OCI-LY1 (cell line): Measurements from ENCODE around the gene COL5A2.

Experiments
- H2AFZ ChIP-seq: fragments of 200-600 bp; sonication (generic), shearing (Covaris generic); 2 replicates; pipeline ENCODE4 v1.6.0; 2014; ENCODE audit warnings: antibody characterized with exemption, mild to moderate bottlenecking, low read length
- H3F3A ChIP-seq: fragments of 200-600 bp; sonication (generic), shearing (Covaris generic); 2 replicates; pipeline ENCODE4 v1.6.0; 2014; ENCODE audit warnings: mild to moderate bottlenecking, antibody characterized with exemption, low read length, moderate library complexity; ENCODE audit not compliant: insufficient read depth
- H3K27ac ChIP-seq: fragments of 200-600 bp; sonication (generic); 2 replicates; pipeline ENCODE4 v1.5.1; 2014; ENCODE audit warnings: low read length, mixed run types, mild to moderate bottlenecking, low read depth; ENCODE audit not compliant: poor library complexity, severe bottlenecking
- H3K27me3 ChIP-seq: fragments of 200-600 bp; sonication (generic); 2 replicates; pipeline ENCODE4 v1.6.0; 2014; ENCODE audit warnings: antibody characterized with exemption, mild to moderate bottlenecking, low read length, moderate library complexity; ENCODE audit not compliant: insufficient read depth
- H3K36me3 ChIP-seq: fragments of 200-600 bp; sonication (generic); 2 replicates; pipeline ENCODE4 v1.6.1; 2014; ENCODE audit warnings: mild to moderate bottlenecking, antibody characterized with exemption, low read length, moderate library complexity, mixed read lengths; ENCODE audit not compliant: insufficient read depth
- H3K4me1 ChIP-seq: fragments of 200-600 bp; sonication (generic); 2 replicates; pipeline ENCODE4 v1.5.1; 2014; ENCODE audit warnings: mild to moderate bottlenecking, low read length, moderate library complexity; ENCODE audit not compliant: insufficient read depth, severe bottlenecking
- H3K4me2 ChIP-seq: fragments of 200-600 bp; sonication (generic), shearing (Covaris generic); 2 replicates; pipeline ENCODE4 v1.6.1; 2014; ENCODE audit warnings: low read length
- H3K4me3 ChIP-seq: fragments of 200-600 bp; sonication (generic); 2 replicates; pipeline ENCODE4 v1.5.1; 2014; ENCODE audit warnings: low read length, low read depth, mild to moderate bottlenecking, mixed read lengths; ENCODE audit not compliant: poor library complexity, severe bottlenecking
- H3K79me2 ChIP-seq: fragments of 200-600 bp; shearing (Covaris generic); 2 replicates; pipeline ENCODE4 v1.6.1; 2016; ENCODE audit warnings: mixed run types, low read length, mixed read lengths; ENCODE audit not compliant: insufficient read depth
- H3K9ac ChIP-seq: fragments of 200-600 bp; sonication (generic), shearing (Covaris generic); 2 replicates; pipeline ENCODE4 v1.6.1; 2014; ENCODE audit warnings: mild to moderate bottlenecking, low read length, mixed read lengths
- H3K9me2 ChIP-seq: fragments of 200-600 bp; sonication (generic), shearing (Covaris generic); 2 replicates; pipeline ENCODE4 v1.6.1; 2014; ENCODE audit warnings: low read depth, mild to moderate bottlenecking, low read length, mixed read lengths
- H3K9me3 ChIP-seq: fragments of 200-600 bp; shearing (Covaris generic); 2 replicates; pipeline ENCODE4 v1.6.1; 2014; ENCODE audit warnings: low read length, mixed read lengths
- H4K20me1 ChIP-seq: fragments of 200-600 bp; sonication (generic), shearing (Covaris generic); 2 replicates; pipeline ENCODE4 v1.6.0; 2016; ENCODE audit warnings: mild to moderate bottlenecking, low read length; ENCODE audit not compliant: insufficient read depth
- CTCF ChIP-seq: fragments of 200-600 bp; sonication (generic), shearing (Covaris generic); IDR thresholded peaks from 2 replicates; pipeline ENCODE4 v1.5.1; 2017; ENCODE audit warnings: mild to moderate bottlenecking, antibody characterized with exemption, low read length, moderate library complexity, mixed read lengths
- EZH2 ChIP-seq: fragments of 200-600 bp; sonication (generic), shearing (Covaris generic); IDR thresholded peaks from 2 replicates; pipeline ENCODE4 v1.8.0; 2017; ENCODE audit warnings: borderline replicate concordance, mixed run types, mild to moderate bottlenecking, antibody characterized with exemption, low read length, moderate library complexity, mixed read lengths

The COL5A2 gene

GRCh38 chr2:189204322-189204941 is 24.9 kb upstream of the COL5A2 start:
- no peak overlapping the region for H3K9ac ChIP-seq
- no peaks in the 10 kb centered on the region for H3K36me3 ChIP-seq
- H3K9me3 ChIP-seq = no peaks in the 10 kb centered on the region
- no peak overlapping the region for H3K4me2 ChIP-seq
- no peak for TF ChIP-seq CTCF
- no peak for TF ChIP-seq EZH2
- no peak overlapping the region for H2AFZ ChIP-seq
- H3K27ac ChIP-seq = no peak overlapping the region
- H3K27me3 ChIP-seq = no peaks in the 10 kb centered on the region
- no peak overlapping the region for H3K4me3 ChIP-seq
- H3K9me2 ChIP-seq = no peaks in the 10 kb centered on the region
- H3F3A ChIP-seq = no peaks in the 10 kb centered on the region
- no peaks in the 10 kb centered on the region for H3K4me1 ChIP-seq
- H3K79me2 ChIP-seq = no peaks in the 10 kb centered on the region
- H4K20me1 ChIP-seq = no peaks in the 10 kb centered on the region

- no peaks in the 10 kb centered on the region for H3K79me2 ChIP-seq
- H3K9me2 ChIP-seq = no peaks in the 10 kb centered on the region
- H3K4me3 ChIP-seq = no peak overlapping the region
- no peak for TF ChIP-seq CTCF
- TF ChIP-seq EZH2 = no peak
- no peak overlapping the region for H3K27ac ChIP-seq
- H3K4me1 ChIP-seq = no peaks in the 10 kb centered on the region
- H3K27me3 ChIP-seq = no peaks in the 10 kb centered on the region
- H3K36me3 ChIP-seq = no peaks in the 10 kb centered on the region
- no peak overlapping the region for H2AFZ ChIP-seq
- no peak overlapping the region for H3K9ac ChIP-seq
- H3K9me3 ChIP-seq = no peaks in the 10 kb centered on the region
- H3F3A ChIP-seq = no peaks in the 10 kb centered on the region
- no peak overlapping the region for H3K4me2 ChIP-seq
- H4K20me1 ChIP-seq = no peaks in the 10 kb centered on the region
Observed at GRCh38 chr2:189203177-189203799, 23.7 kb upstream of the COL5A2 start.

GRCh38 chr2:189199797-189200196 is 20.2 kb upstream of the COL5A2 start:
- no peak overlapping the region for H2AFZ ChIP-seq
- H3K4me2 ChIP-seq = no peak overlapping the region
- no peak overlapping the region for H3K4me3 ChIP-seq
- no peaks in the 10 kb centered on the region for H3F3A ChIP-seq
- no peaks in the 10 kb centered on the region for H4K20me1 ChIP-seq
- no peak overlapping the region for H3K9ac ChIP-seq
- no peak overlapping the region for H3K27ac ChIP-seq
- TF ChIP-seq CTCF (no peak), EZH2 (no peak)
- no peaks in the 10 kb centered on the region for H3K79me2 ChIP-seq
- H3K9me3 ChIP-seq = no peaks in the 10 kb centered on the region
- no peaks in the 10 kb centered on the region for H3K9me2 ChIP-seq
- H3K36me3 ChIP-seq = no peaks in the 10 kb centered on the region
- H3K4me1 ChIP-seq = no peaks in the 10 kb centered on the region
- H3K27me3 ChIP-seq = no peaks in the 10 kb centered on the region
